GM19035 (cell line): ENCODE results near the gene TWIST1.

Source experiments
- ATAC-seq: cut with Tn5 transposase; IDR thresholded peaks from one replicate; pipeline ENCODE4 v1.9.1; 2021; ENCODE audit not compliant: unreplicated experiment

Gene TWIST1

GRCh38 chr7:19113855-19114550 is 3.4 kb downstream of the TWIST1 start:
- no peak for ATAC-seq

- no peak for ATAC-seq
Observed at GRCh38 chr7:19113002-19113350, 4.5 kb downstream of the TWIST1 start.

GRCh38 chr7:19112274-19113001 is 5.0 kb downstream of the TWIST1 start:
- ATAC-seq = no peak

GRCh38 chr7:19111474-19112273 is 5.8 kb downstream of the TWIST1 start:
- ATAC-seq = no peak

- no peak for ATAC-seq
Observed at GRCh38 chr7:19110776-19111175, 6.7 kb downstream of the TWIST1 start.

- no peak for ATAC-seq
Observed at GRCh38 chr7:19110026-19110730, 7.3 kb downstream of the TWIST1 start.

- ATAC-seq = no peak
Observed at GRCh38 chr7:19109000-19109946, 8.2 kb downstream of the TWIST1 start.

- no peak for ATAC-seq
Observed at GRCh38 chr7:19107356-19108146, 9.9 kb downstream of the TWIST1 start.

GRCh38 chr7:19107081-19107355 is 10.4 kb downstream of the TWIST1 start:
- ATAC-seq = no peak

GRCh38 chr7:19106241-19107080 is 11.0 kb downstream of the TWIST1 start:
- ATAC-seq = no peak

- no peak for ATAC-seq
Observed at GRCh38 chr7:19105546-19105945, 11.9 kb downstream of the TWIST1 start.

- ATAC-seq = no peak
Observed at GRCh38 chr7:19104811-19105210, 12.6 kb downstream of the TWIST1 start.

GRCh38 chr7:19102884-19103283 is 14.6 kb downstream of the TWIST1 start:
- ATAC-seq = no peak

GRCh38 chr7:19101909-19102308 is 15.5 kb downstream of the TWIST1 start:
- ATAC-seq = no peak

- ATAC-seq = no peak
Observed at GRCh38 chr7:19101472-19101871, 16.0 kb downstream of the TWIST1 start.

- no peak for ATAC-seq
Observed at GRCh38 chr7:19099924-19100323, 17.5 kb downstream of the TWIST1 start.

- no peak for ATAC-seq
Observed at GRCh38 chr7:19099194-19099593, 18.2 kb downstream of the TWIST1 start.

GRCh38 chr7:19098510-19098909 is 18.9 kb downstream of the TWIST1 start:
- ATAC-seq = no peak
